HFFc6 (cell line): ENCODE measurements around the gene PIPOX. TPM values are rescaled to one million over a fixed set of nuclear protein-coding genes. Genes with fewer than 3 reads are reported as not detected.

Experiments used
- DNase-seq: peaks from one replicate; pipeline ENCODE4 v3.0.0-alpha.2; 2018
- H3K27ac Mint-ChIP-seq: 2 replicates; pipeline ENCODE4 v1.8.0; 2020; ENCODE audit warnings: mild to moderate bottlenecking, mixed read lengths
- H3K27me3 Mint-ChIP-seq: 2 replicates; pipeline ENCODE4 v1.8.0; 2021; ENCODE audit warnings: mild to moderate bottlenecking, moderate library complexity, mixed read lengths; ENCODE audit not compliant: insufficient read depth
- H3K36me3 Mint-ChIP-seq: 2 replicates; pipeline ENCODE4 v1.8.0; 2021; ENCODE audit warnings: low read depth, mixed read lengths
- H3K4me1 Mint-ChIP-seq: 2 replicates; pipeline ENCODE4 v1.8.0; 2020; ENCODE audit warnings: low read depth, mixed read lengths
- H3K4me3 Mint-ChIP-seq: 2 replicates; pipeline ENCODE4 v1.8.0; 2020; ENCODE audit warnings: mild to moderate bottlenecking, moderate library complexity, mixed read lengths
- H3K9me3 Mint-ChIP-seq: 2 replicates; pipeline ENCODE4 v1.8.0; 2020; ENCODE audit warnings: mild to moderate bottlenecking, mixed read lengths
- total RNA-seq, 6 experiments: library from RNA; stranded (reverse); fragmentation: NEBNext Ultra II Directional; extraction: Animal tissue kit (Norgen Biotek cat#: 25700); gene quantifications; 2 replicates in 1 of 6; 3 replicates in 5 of 6; pipeline ENCODE4 v1.2.3, GENCODE V29; 2021
- TF ChIP-seq, protein P1 (sequence below): fragments of 200-600 bp; sonication (generic); IDR thresholded peaks from 2 replicates; pipeline ENCODE4 v1.5.0; 2021; ENCODE audit warnings: antibody characterized with exemption, mild to moderate bottlenecking

The PIPOX gene
- total RNA-seq, 6 experiments from 2014 or later: 0.17 to 0.73 (median 0.44) TPM

- Mint-ChIP-seq H3K9me3 (no peaks in the 10 kb centered on the region), H3K4me3 (no peak overlapping the region), H3K4me1 (no peaks in the 10 kb centered on the region), H3K27ac (no peak overlapping the region), H3K27me3 (peaks cover 39% of the 10 kb centered on the region), H3K36me3 (no peaks in the 10 kb centered on the region)
- TF ChIP-seq, protein P1, sequence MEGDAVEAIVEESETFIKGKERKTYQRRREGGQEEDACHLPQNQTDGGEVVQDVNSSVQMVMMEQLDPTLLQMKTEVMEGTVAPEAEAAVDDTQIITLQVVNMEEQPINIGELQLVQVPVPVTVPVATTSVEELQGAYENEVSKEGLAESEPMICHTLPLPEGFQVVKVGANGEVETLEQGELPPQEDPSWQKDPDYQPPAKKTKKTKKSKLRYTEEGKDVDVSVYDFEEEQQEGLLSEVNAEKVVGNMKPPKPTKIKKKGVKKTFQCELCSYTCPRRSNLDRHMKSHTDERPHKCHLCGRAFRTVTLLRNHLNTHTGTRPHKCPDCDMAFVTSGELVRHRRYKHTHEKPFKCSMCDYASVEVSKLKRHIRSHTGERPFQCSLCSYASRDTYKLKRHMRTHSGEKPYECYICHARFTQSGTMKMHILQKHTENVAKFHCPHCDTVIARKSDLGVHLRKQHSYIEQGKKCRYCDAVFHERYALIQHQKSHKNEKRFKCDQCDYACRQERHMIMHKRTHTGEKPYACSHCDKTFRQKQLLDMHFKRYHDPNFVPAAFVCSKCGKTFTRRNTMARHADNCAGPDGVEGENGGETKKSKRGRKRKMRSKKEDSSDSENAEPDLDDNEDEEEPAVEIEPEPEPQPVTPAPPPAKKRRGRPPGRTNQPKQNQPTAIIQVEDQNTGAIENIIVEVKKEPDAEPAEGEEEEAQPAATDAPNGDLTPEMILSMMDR: no peak
- no peak for DNase-seq
Measured at GRCh38 chr17:29000973-29001372, 42.0 kb upstream of the PIPOX start.

DNA sequence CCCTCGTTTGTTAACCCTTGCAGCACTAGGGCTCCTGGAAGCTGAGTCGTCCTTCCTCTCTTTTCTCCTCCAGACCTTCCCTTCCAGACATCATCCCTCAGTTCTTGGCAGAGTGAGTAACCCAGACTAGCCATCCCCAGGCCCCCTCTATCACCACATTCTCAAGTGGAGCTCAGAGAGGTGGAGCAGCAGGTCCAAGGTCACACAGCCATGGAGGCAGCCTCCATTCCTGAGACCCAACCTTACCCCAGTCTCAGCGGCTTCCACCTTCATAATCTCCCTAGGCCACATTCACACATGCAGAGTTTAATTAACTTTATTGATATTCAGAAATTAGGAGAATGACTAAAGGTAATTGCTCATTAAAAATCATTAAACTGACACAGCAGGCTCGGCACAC is 40.1 kb upstream of the PIPOX start:
- DNase-seq: no peak
- H3K4me3 Mint-ChIP-seq: no peak overlapping the region
- H3K27ac Mint-ChIP-seq: no peak overlapping the region
- H3K4me1 Mint-ChIP-seq: peaks cover 7% of the 10 kb centered on the region
- H3K36me3 Mint-ChIP-seq: no peaks in the 10 kb centered on the region
- TF ChIP-seq, protein P1: no peak
- no peaks in the 10 kb centered on the region for H3K9me3 Mint-ChIP-seq
- H3K27me3 Mint-ChIP-seq: peaks cover 33% of the 10 kb centered on the region

- DNase-seq: no peak
- Mint-ChIP-seq H3K27ac (no peak overlapping the region), H3K4me3 (no peak overlapping the region), H3K27me3 (peaks cover 30% of the 10 kb centered on the region), H3K36me3 (no peaks in the 10 kb centered on the region), H3K4me1 (peaks cover 8% of the 10 kb centered on the region), H3K9me3 (no peaks in the 10 kb centered on the region)
- TF ChIP-seq, protein P1: no peak
Measured at GRCh38 chr17:29003289-29003688, 39.7 kb upstream of the PIPOX start.

GRCh38 chr17:29004081-29004692 is 38.8 kb upstream of the PIPOX start:
- TF ChIP-seq, protein P1: no peak
- peak; percentile 4 for DNase-seq
- H3K4me1 Mint-ChIP-seq: peaks cover 8% of the 10 kb centered on the region
- H3K4me3 Mint-ChIP-seq: no peak overlapping the region
- H3K9me3 Mint-ChIP-seq: no peaks in the 10 kb centered on the region
- no peaks in the 10 kb centered on the region for H3K36me3 Mint-ChIP-seq
- peaks cover 27% of the 10 kb centered on the region for H3K27me3 Mint-ChIP-seq
- H3K27ac Mint-ChIP-seq: no peak overlapping the region

- TF ChIP-seq, protein P1: no peak
- Mint-ChIP-seq H3K9me3 (no peaks in the 10 kb centered on the region), H3K27me3 (peaks cover 28% of the 10 kb centered on the region), H3K4me3 (no peak within 1 kb of the TSS), H3K36me3 (no peaks in the 10 kb centered on the region), H3K27ac (no peak within 1 kb of the TSS), H3K4me1 (peaks cover 8% of the 10 kb centered on the region)
- no peak for DNase-seq
Measured at GRCh38 chr17:29005936-29006511, 36.9 kb upstream of the PIPOX start, which contains the start of gene SEZ6. Gene SEZ6, minus strand, starts transcription at chr17:29006033. Its CDS starts 164 bp downstream, at chr17:29005869.
